Keratinocyte (primary cell): ENCODE results near the gene PHLPP1. TPM values are rescaled to one million over a fixed set of nuclear protein-coding genes. Genes with fewer than 3 reads are reported as not detected.

Source experiments
- DNase-seq: peaks from one replicate; pipeline ENCODE4 v3.0.0-alpha.2; 2011; ENCODE audit warnings: low read depth, missing footprints, low spot score
- FAIRE-seq: peaks from 2 replicates; lab custom pipeline; 2011; peaks lifted over from hg19 to GRCh38; lab: Jason Lieb, UNC
- H2AFZ ChIP-seq: 2 replicates; pipeline ENCODE4 v1.6.0; 2012; ENCODE audit warnings: low read length, control low read depth, inconsistent platforms; ENCODE audit not compliant: control insufficient read depth
- H3K27ac ChIP-seq: 2 replicates; pipeline ENCODE4 v1.5.1; 2011; ENCODE audit warnings: low read length; ENCODE audit not compliant: control insufficient read depth, insufficient read depth
- H3K27me3 ChIP-seq: 3 replicates; pipeline ENCODE4 v1.6.0; 2011; ENCODE audit warnings: low read length; ENCODE audit not compliant: control insufficient read depth, insufficient read depth; ENCODE audit errors: extremely low read depth
- H3K36me3 ChIP-seq, 2 experiments: 2 replicates in 1 of 2; 3 replicates in 1 of 2; pipeline ENCODE4 v1.5.1; 2011; ENCODE audit warnings: low read length in 2 of 2, mild to moderate bottlenecking in 1 of 2; ENCODE audit not compliant: control insufficient read depth in 2 of 2, insufficient read depth in 2 of 2; ENCODE audit errors: extremely low read depth in 1 of 2
- H3K4me1 ChIP-seq: 3 replicates; pipeline ENCODE4 v1.5.1; 2011; ENCODE audit warnings: low read length; ENCODE audit not compliant: control insufficient read depth, insufficient read depth; ENCODE audit errors: extremely low read depth
- H3K4me2 ChIP-seq: 3 replicates; pipeline ENCODE4 v1.6.0; 2011; ENCODE audit warnings: low read depth, low read length; ENCODE audit not compliant: control insufficient read depth, insufficient read depth; ENCODE audit errors: extremely low read depth
- H3K4me3 ChIP-seq, 3 experiments: fragments of 200-600 bp in 1 of 3; sonication (generic) in 1 of 3; 2 replicates in 2 of 3; 3 replicates in 1 of 3; pipeline ENCODE4 v1.5.1; 2011 to 2016; ENCODE audit warnings: low read length in 3 of 3, mild to moderate bottlenecking in 3 of 3, control low read depth in 2 of 3, inconsistent platforms in 1 of 3, low read depth in 1 of 3, mixed read lengths in 1 of 3, mixed run types in 1 of 3, moderate library complexity in 1 of 3; ENCODE audit not compliant: control insufficient read depth in 2 of 3, insufficient read depth in 2 of 3; ENCODE audit errors: extremely low read depth in 1 of 3
- H3K79me2 ChIP-seq: 2 replicates; pipeline ENCODE4 v1.6.0; 2012; ENCODE audit warnings: low read length; ENCODE audit not compliant: control insufficient read depth, insufficient read depth
- H3K9ac ChIP-seq: 3 replicates; pipeline ENCODE4 v1.6.0; 2011; ENCODE audit warnings: low read length; ENCODE audit not compliant: control insufficient read depth, insufficient read depth; ENCODE audit errors: extremely low read depth
- H3K9me1 ChIP-seq: 3 replicates; pipeline ENCODE4 v1.6.0; 2011; ENCODE audit warnings: low read length; ENCODE audit not compliant: control insufficient read depth, insufficient read depth; ENCODE audit errors: extremely low read depth
- H3K9me3 ChIP-seq: 2 replicates; pipeline ENCODE4 v1.5.1; 2012; ENCODE audit warnings: low read depth, low read length; ENCODE audit not compliant: control insufficient read depth
- H4K20me1 ChIP-seq: 3 replicates; pipeline ENCODE4 v1.6.0; 2011; ENCODE audit warnings: low read length; ENCODE audit not compliant: control insufficient read depth, insufficient read depth; ENCODE audit errors: extremely low read depth
- CTCF ChIP-seq, 3 experiments: IDR thresholded peaks in 1 of 3; conservative IDR thresholded peaks in 1 of 3; optimal IDR thresholded peaks in 1 of 3; 2 replicates in 2 of 3; 3 replicates in 1 of 3; pipeline versions ENCODE3 to v1.5.1; 2011; ENCODE audit warnings: low read length in 3 of 3, mild to moderate bottlenecking in 3 of 3, moderate library complexity in 2 of 3, control low read depth in 1 of 3, inconsistent platforms in 1 of 3; ENCODE audit not compliant: insufficient read depth in 2 of 3; ENCODE audit errors: extremely low read depth in 1 of 3
- EZH2 ChIP-seq: IDR thresholded peaks from one replicate; pipeline ENCODE4 v1.6.1; 2012; ENCODE audit warnings: inconsistent platforms, mild to moderate bottlenecking, low read length, moderate library complexity
- dilution Hi-C: fragments of 300-500 bp; cut with MboI; formaldehyde crosslinking; loops from one replicate; pipeline ENCODE4 v1.7.0; 2020; ENCODE audit warnings: low sequenced_read_pairs; ENCODE audit not compliant: extremely low pct_ligation_motif_present
- polyA plus RNA-seq, 5 experiments: library from polyadenylated mRNA; depleted of rRNA in 3 of 5; stranded (reverse) in 3 of 5; stranded (forward) in 1 of 5; unstranded in 1 of 5; fragments of >200 nt; gene quantifications; 1 replicate in 1 of 5; 2 replicates in 3 of 5; 3 replicates in 1 of 5; pipeline versions ENCODE4 v1.2.1 to v1.2.3, GENCODE V29; 2011 to 2012; ENCODE audit warnings: missing spikeins in 2 of 5, low read depth in 1 of 5, low replicate concordance in 1 of 5

The PHLPP1 gene
- polyA plus RNA-seq, 1 donor (not counting 4 experiments of a cell fraction or from before 2014, with no cell fraction given), result 8.4 TPM

- H3K4me3 ChIP-seq, result no peak overlapping the region
- H3K79me2 ChIP-seq, result peaks cover 26% of the 10 kb centered on the region
- no peaks in the 10 kb centered on the region for H4K20me1 ChIP-seq
- peak overlapping the region; percentile 52 for H3K4me2 ChIP-seq
- H3K9me3 ChIP-seq, result no peaks in the 10 kb centered on the region
- H3K27me3 ChIP-seq, result no peaks in the 10 kb centered on the region
- FAIRE-seq (peak; percentile 57), DNase-seq (no peak)
- TF ChIP-seq EZH2 (no peak), CTCF (optimal IDR thresholded peaks at IDR 0.05 in 1 of 3, IDR thresholded peaks at IDR 0.05 in 1 of 3, conservative IDR thresholded peaks at IDR 0.05 in 1 of 3; ENCODE audit: extremely low read depth in 1 of 3, insufficient read depth in 2 of 3, low read length in 3 of 3) (no peak)
- peak overlapping the region; percentile 5 for H3K9ac ChIP-seq
- no peaks in the 10 kb centered on the region for H3K9me1 ChIP-seq
- H2AFZ ChIP-seq, result no peak overlapping the region
- peak overlapping the region; percentile 59 for H3K27ac ChIP-seq
- H3K36me3 ChIP-seq, result no peaks in the 10 kb centered on the region
- H3K4me1 ChIP-seq, result peaks cover 21% of the 10 kb centered on the region
- dilution Hi-C loops, result no loop called here
Observed at GRCh38 chr18:62781262-62781661, 65.9 kb downstream of the PHLPP1 start.

GRCh38 chr18:62781893-62782292 is 66.6 kb downstream of the PHLPP1 start:
- FAIRE-seq (peak; percentile 91), DNase-seq (peak; percentile 28)
- dilution Hi-C loops, result no loop called here
- Histone ChIP-seq H3K9me1 (no peaks in the 10 kb centered on the region), H4K20me1 (no peaks in the 10 kb centered on the region), H3K4me2 (peak overlapping the region; percentile 52), H3K27me3 (no peaks in the 10 kb centered on the region), H3K79me2 (peaks cover 24% of the 10 kb centered on the region), H3K27ac (peak overlapping the region; percentile 59), H3K36me3 (no peaks in the 10 kb centered on the region), H3K4me1 (peaks cover 21% of the 10 kb centered on the region), H3K4me3 (no peak overlapping the region), H3K9ac (no peak overlapping the region), H2AFZ (no peak overlapping the region), H3K9me3 (no peaks in the 10 kb centered on the region)
- TF ChIP-seq CTCF (optimal IDR thresholded peaks at IDR 0.05 in 1 of 3, IDR thresholded peaks at IDR 0.05 in 1 of 3, conservative IDR thresholded peaks at IDR 0.05 in 1 of 3; ENCODE audit: extremely low read depth in 1 of 3, insufficient read depth in 2 of 3, low read length in 3 of 3), result no peak
- no peak for TF ChIP-seq EZH2
